IgD-negative memory B cell (primary cell): ENCODE measurements around the gene E2F1. TPM values are rescaled to one million over a fixed set of nuclear protein-coding genes. Genes with fewer than 3 reads are reported as not detected.
"Not testable (repeated sequence)": the region's sequence is repeated elsewhere in the genome, so short reads cannot be mapped to it uniquely, and the experiment has no call there.

Experiments used
- H3K27ac Mint-ChIP-seq, 3 donors: one replicate each; pipeline ENCODE4 v1.8.0; 2020 to 2022; ENCODE audit warnings: mild to moderate bottlenecking in 3 of 3, mixed read lengths in 3 of 3, moderate library complexity in 1 of 3
- H3K27me3 Mint-ChIP-seq: one replicate; pipeline ENCODE4 v1.8.0; 2021; ENCODE audit warnings: mixed read lengths
- H3K36me3 Mint-ChIP-seq: one replicate; pipeline ENCODE4 v1.8.0; 2020; ENCODE audit warnings: mild to moderate bottlenecking, mixed read lengths
- H3K4me1 Mint-ChIP-seq, 3 donors: one replicate each; pipeline ENCODE4 v1.8.0; 2020 to 2022; ENCODE audit warnings: mixed read lengths in 3 of 3, mild to moderate bottlenecking in 1 of 3
- H3K4me3 Mint-ChIP-seq, 4 donors: one replicate each; pipeline ENCODE4 v1.8.0; 2020 to 2022; ENCODE audit warnings: mild to moderate bottlenecking in 4 of 4, mixed read lengths in 4 of 4, moderate library complexity in 3 of 4
- H3K9me3 Mint-ChIP-seq, 3 donors: one replicate each; pipeline ENCODE4 v1.8.0; 2020 to 2021; ENCODE audit warnings: mixed read lengths in 3 of 3, mild to moderate bottlenecking in 1 of 3
- polyA plus RNA-seq: library from polyadenylated mRNA; unstranded; fragments of 300-500 nt; fragmentation: Illumina TruSeq; gene quantifications from one replicate; pipeline ENCODE4 v1.2.3, GENCODE V29; 2021

E2F1 gene
- polyA plus RNA-seq, 1 donor from 2014 or later: 0.43 TPM

GRCh38 chr20:33644313-33645071 lies 41.7 kb downstream of the E2F1 start:
- H3K4me3 Mint-ChIP-seq: no peak overlapping the region
- peaks cover 9 to 13% (median 12%) of the 10 kb centered on the region in 3 donors for H3K4me1 Mint-ChIP-seq
- H3K27ac Mint-ChIP-seq: no peak overlapping the region
- no peaks in the 10 kb centered on the region for H3K9me3 Mint-ChIP-seq
- H3K27me3 Mint-ChIP-seq: no peaks in the 10 kb centered on the region
- peaks cover 1% of the 10 kb centered on the region for H3K36me3 Mint-ChIP-seq

GRCh38 chr20:33640287-33640686 lies 45.9 kb downstream of the E2F1 start:
- Mint-ChIP-seq H3K36me3 (peaks cover 10% of the 10 kb centered on the region), H3K9me3 (no peaks in the 10 kb centered on the region), H3K27ac (no peak overlapping the region), H3K4me3 (no peak overlapping the region), H3K4me1 (peaks cover 0 to 3% (median 0%) of the 10 kb centered on the region in 3 donors), H3K27me3 (no peaks in the 10 kb centered on the region)

DNA sequence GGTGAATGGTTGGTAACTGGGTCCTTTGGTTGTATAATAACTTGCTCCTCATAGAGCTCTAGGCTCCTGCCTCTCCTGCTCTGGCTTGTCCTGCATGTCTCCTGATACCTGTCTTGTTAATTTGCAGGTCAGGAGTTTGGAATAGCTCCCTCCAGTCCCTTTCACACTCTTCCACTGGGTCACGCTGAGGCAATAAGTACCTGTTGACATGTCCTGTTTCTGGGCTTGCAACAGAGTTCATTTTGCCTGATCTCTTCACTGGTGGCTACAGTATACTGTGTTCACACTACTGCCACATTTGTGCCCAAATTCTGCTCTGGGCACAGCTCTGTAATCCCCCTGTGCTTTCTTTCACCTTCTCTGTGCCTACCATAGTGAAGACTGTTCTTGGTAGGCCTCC lies 49.4 kb downstream of the E2F1 start:
- Mint-ChIP-seq H3K9me3 (no peaks in the 10 kb centered on the region), H3K27me3 (no peaks in the 10 kb centered on the region), H3K4me3 (no peak overlapping the region), H3K36me3 (peaks cover 11% of the 10 kb centered on the region), H3K27ac (peak overlapping the region in 1 of 3 donors; percentile 14), H3K4me1 (peaks cover 0 to 3% (median 0%) of the 10 kb centered on the region in 3 donors)

- Mint-ChIP-seq H3K27me3 (no peaks in the 10 kb centered on the region), H3K27ac (no peak overlapping the region), H3K4me3 (no peak overlapping the region), H3K36me3 (peaks cover 11% of the 10 kb centered on the region), H3K4me1 (peaks cover 0 to 3% (median 0%) of the 10 kb centered on the region in 3 donors), H3K9me3 (no peaks in the 10 kb centered on the region)
Measured at GRCh38 chr20:33635341-33635740, 50.8 kb downstream of the E2F1 start.

DNA sequence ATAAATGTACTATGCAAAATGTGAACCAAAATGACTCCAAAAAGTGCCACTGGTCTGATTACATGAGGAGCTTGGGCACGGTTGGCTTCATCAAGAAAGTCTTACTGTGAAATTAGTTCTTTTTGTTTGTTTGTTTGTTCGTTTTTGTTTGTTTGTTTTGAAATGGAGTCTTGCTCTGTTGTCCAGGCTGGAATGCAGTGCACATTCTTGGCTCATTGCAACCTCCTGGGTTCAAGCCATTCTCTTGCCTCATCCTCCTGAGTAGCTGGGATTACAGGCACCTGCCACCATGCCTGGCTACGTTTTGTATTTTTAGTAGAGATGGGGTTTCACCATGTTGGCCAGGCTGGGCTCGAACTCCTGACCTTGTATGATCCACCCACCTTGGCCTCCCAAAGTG lies 54.3 kb downstream of the E2F1 start:
- not testable (repeated sequence) for H3K4me1 Mint-ChIP-seq, H3K36me3 Mint-ChIP-seq, H3K9me3 Mint-ChIP-seq, H3K27me3 Mint-ChIP-seq, H3K4me3 Mint-ChIP-seq
- H3K27ac Mint-ChIP-seq: peak overlapping the region in 2 of 3 donors; percentile 13 to 63

DNA sequence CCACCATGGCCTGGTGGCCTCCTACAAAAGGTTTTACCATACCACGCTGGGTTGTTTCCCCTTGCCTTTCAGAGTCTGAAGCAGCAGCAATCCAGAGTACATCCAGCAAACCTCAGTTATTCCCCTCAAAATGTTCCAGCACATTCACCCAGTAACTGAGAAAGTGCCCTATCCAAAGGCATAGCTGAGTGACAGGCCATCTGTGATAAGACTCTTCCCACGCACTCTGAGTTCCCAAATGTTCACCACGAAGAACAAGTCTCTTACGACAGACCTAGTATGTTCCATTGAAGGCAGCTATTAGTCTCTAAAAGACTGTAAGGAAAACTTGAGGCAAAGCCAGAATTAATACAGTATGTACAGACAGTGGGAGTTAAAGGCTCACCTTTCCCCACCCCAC lies 55.7 kb downstream of the E2F1 start:
- no peaks in the 10 kb centered on the region for H3K27me3 Mint-ChIP-seq
- no peak overlapping the region for H3K4me3 Mint-ChIP-seq
- H3K9me3 Mint-ChIP-seq: no peaks in the 10 kb centered on the region
- H3K36me3 Mint-ChIP-seq: peaks cover 9% of the 10 kb centered on the region
- peaks cover 0 to 4% (median 1%) of the 10 kb centered on the region in 3 donors for H3K4me1 Mint-ChIP-seq
- H3K27ac Mint-ChIP-seq: peak overlapping the region in 1 of 3 donors; percentile 79

- H3K9me3 Mint-ChIP-seq: no peaks in the 10 kb centered on the region
- H3K4me1 Mint-ChIP-seq: peaks cover 2 to 5% (median 4%) of the 10 kb centered on the region in 3 donors
- no peak overlapping the region for H3K4me3 Mint-ChIP-seq
- H3K27ac Mint-ChIP-seq: peak overlapping the region in 1 of 3 donors; percentile 79
- peaks cover 12% of the 10 kb centered on the region for H3K36me3 Mint-ChIP-seq
- no peaks in the 10 kb centered on the region for H3K27me3 Mint-ChIP-seq
Measured at GRCh38 chr20:33629979-33630378, 56.2 kb downstream of the E2F1 start.

- Mint-ChIP-seq H3K27me3 (no peaks in the 10 kb centered on the region), H3K27ac (no peak overlapping the region), H3K36me3 (peaks cover 14% of the 10 kb centered on the region), H3K9me3 (peaks cover 0 to under 1% (median 0%) of the 10 kb centered on the region in 3 donors), H3K4me3 (no peak overlapping the region), H3K4me1 (peaks cover 2 to 9% (median 8%) of the 10 kb centered on the region in 3 donors)
Measured at GRCh38 chr20:33629533-33629932, 56.7 kb downstream of the E2F1 start.

- no peak overlapping the region for H3K27ac Mint-ChIP-seq
- no peaks in the 10 kb centered on the region for H3K27me3 Mint-ChIP-seq
- H3K4me1 Mint-ChIP-seq: peaks cover 6 to 14% (median 13%) of the 10 kb centered on the region in 3 donors
- H3K4me3 Mint-ChIP-seq: no peak overlapping the region
- peaks cover 0 to 4% (median 0%) of the 10 kb centered on the region in 3 donors for H3K9me3 Mint-ChIP-seq
- H3K36me3 Mint-ChIP-seq: peaks cover 12% of the 10 kb centered on the region
Measured at GRCh38 chr20:33627577-33628216, 58.5 kb downstream of the E2F1 start.

GRCh38 chr20:33626190-33626589 lies 60.0 kb downstream of the E2F1 start:
- Mint-ChIP-seq H3K4me3 (peak overlapping the region in 1 of 4 donors; percentile 10), H3K4me1 (peaks cover 10 to 21% (median 15%) of the 10 kb centered on the region in 3 donors), H3K36me3 (peaks cover 12% of the 10 kb centered on the region)

More at GRCh38 chr20:33626190-33626589, 60.0 kb downstream of the E2F1 start:
- Mint-ChIP-seq H3K27me3 (no peaks in the 10 kb centered on the region), H3K27ac (peak overlapping the region in 2 of 3 donors; percentile 27 to 47), H3K9me3 (peaks cover 0 to 4% (median 0%) of the 10 kb centered on the region in 3 donors)

Other genes with a start within 250 kb of the E2F1 start
- 13.2 TPM for gene SNTA1, start 242.6 kb downstream of the E2F1 start, polyA plus RNA-seq
- gene CBFA2T2, start 196.3 kb downstream of the E2F1 start, polyA plus RNA-seq: 22.8 TPM
- gene C20orf144, start 24.1 kb downstream of the E2F1 start, polyA plus RNA-seq: not detected
- gene ACTL10, start 19.4 kb downstream of the E2F1 start, polyA plus RNA-seq: 12.0 TPM
- 4.1 TPM for gene NECAB3, start 12.0 kb downstream of the E2F1 start, polyA plus RNA-seq
- 16.2 TPM for gene PXMP4, start 33.9 kb upstream of the E2F1 start, polyA plus RNA-seq
- 5.7 TPM for gene ZNF341, start 45.6 kb upstream of the E2F1 start, polyA plus RNA-seq
- gene CHMP4B, start 125.0 kb upstream of the E2F1 start, polyA plus RNA-seq: 11.8 TPM